H1 (cell line): ENCODE results near the gene NUCB1. TPM values are rescaled to one million over a fixed set of nuclear protein-coding genes. Genes with fewer than 3 reads are reported as not detected.

Experiments used
- CREB1 ChIP-seq: IDR thresholded peaks from 2 replicates; pipeline ENCODE4 v1.6.1; 2012; ENCODE audit warnings: inconsistent platforms
- EZH2 ChIP-seq: fragments of 200-600 bp; sonication (generic); IDR thresholded peaks from 2 replicates; pipeline ENCODE4 v1.7.1; 2012; ENCODE audit warnings: low read depth, mild to moderate bottlenecking, moderate library complexity, low read length, inconsistent platforms; ENCODE audit not compliant: severe bottlenecking
- HDAC2 ChIP-seq, 2 experiments: fragments of 300-600 bp in 1 of 2; sonication (generic) in 1 of 2; IDR thresholded peaks; 2 replicates each; pipeline ENCODE4 v1.6.1; 2011 to 2012; ENCODE audit warnings: low read depth in 2 of 2, low read length in 2 of 2, mild to moderate bottlenecking in 2 of 2, moderate library complexity in 2 of 2, borderline replicate concordance in 1 of 2, inconsistent platforms in 1 of 2
- POU5F1 ChIP-seq: IDR thresholded peaks from 2 replicates; pipeline ENCODE4 v1.6.1; 2011; ENCODE audit warnings: low read depth, mild to moderate bottlenecking, low read length, moderate library complexity
- TEAD4 ChIP-seq: IDR thresholded peaks from 2 replicates; pipeline ENCODE4 v1.6.1; 2012; ENCODE audit warnings: low read depth, low read length, inconsistent platforms, mixed read lengths
- polyA plus RNA-seq, 7 experiments: library from polyadenylated mRNA; depleted of rRNA in 3 of 7; stranded (reverse) in 5 of 7; unstranded in 2 of 7; fragments of >200 nt in 5 of 7; fragments of 200-250 nt in 2 of 7; gene quantifications; 1 replicate in 5 of 7; 2 replicates in 1 of 7; 4 replicates in 1 of 7; pipeline versions ENCODE4 v1.2.1 to v1.2.3, GENCODE V29; 2011 to 2013; ENCODE audit warnings: missing spikeins in 2 of 7, mixed read lengths in 2 of 7
- total RNA-seq: library from RNA; stranded (reverse); fragmentation: NEBNext Ultra II Directional; extraction: Animal tissue kit (Norgen Biotek cat#: 25700); gene quantifications from 2 replicates; pipeline ENCODE4 v1.2.1, GENCODE V29; 2021
- TF ChIP-seq, protein P1 (sequence below): fragments of 300-600 bp; sonication (generic); IDR thresholded peaks from 2 replicates; pipeline ENCODE4 v1.7.1; 2012; ENCODE audit warnings: low read length, moderate library complexity, mild to moderate bottlenecking, inconsistent platforms; ENCODE audit not compliant: insufficient replicate concordance

Gene NUCB1
- total and polyA plus RNA-seq, 2 of the 8 experiments (the other 6 are each of a cell fraction or from before 2014, with no cell fraction given): 111 to 121 TPM

DNA sequence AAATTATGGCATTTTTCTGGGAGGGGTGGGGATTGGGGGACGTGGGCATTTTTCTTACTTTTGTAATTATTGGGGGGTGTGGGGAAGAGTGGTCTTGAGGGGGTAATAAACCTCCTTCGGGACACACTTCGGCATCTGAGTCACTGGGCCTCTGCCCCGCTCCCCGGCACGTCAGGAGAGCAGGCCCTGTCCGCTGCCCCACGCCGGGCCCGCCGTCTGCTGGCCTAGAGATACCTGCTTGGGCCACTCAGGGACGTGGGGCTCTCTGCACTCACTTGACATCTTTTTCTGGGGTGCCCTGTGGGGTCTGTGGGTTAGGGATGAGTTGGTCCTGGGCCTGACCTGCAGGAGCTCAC, 61.5 kb downstream of the NUCB1 start (continued):
- TF ChIP-seq, protein P1, sequence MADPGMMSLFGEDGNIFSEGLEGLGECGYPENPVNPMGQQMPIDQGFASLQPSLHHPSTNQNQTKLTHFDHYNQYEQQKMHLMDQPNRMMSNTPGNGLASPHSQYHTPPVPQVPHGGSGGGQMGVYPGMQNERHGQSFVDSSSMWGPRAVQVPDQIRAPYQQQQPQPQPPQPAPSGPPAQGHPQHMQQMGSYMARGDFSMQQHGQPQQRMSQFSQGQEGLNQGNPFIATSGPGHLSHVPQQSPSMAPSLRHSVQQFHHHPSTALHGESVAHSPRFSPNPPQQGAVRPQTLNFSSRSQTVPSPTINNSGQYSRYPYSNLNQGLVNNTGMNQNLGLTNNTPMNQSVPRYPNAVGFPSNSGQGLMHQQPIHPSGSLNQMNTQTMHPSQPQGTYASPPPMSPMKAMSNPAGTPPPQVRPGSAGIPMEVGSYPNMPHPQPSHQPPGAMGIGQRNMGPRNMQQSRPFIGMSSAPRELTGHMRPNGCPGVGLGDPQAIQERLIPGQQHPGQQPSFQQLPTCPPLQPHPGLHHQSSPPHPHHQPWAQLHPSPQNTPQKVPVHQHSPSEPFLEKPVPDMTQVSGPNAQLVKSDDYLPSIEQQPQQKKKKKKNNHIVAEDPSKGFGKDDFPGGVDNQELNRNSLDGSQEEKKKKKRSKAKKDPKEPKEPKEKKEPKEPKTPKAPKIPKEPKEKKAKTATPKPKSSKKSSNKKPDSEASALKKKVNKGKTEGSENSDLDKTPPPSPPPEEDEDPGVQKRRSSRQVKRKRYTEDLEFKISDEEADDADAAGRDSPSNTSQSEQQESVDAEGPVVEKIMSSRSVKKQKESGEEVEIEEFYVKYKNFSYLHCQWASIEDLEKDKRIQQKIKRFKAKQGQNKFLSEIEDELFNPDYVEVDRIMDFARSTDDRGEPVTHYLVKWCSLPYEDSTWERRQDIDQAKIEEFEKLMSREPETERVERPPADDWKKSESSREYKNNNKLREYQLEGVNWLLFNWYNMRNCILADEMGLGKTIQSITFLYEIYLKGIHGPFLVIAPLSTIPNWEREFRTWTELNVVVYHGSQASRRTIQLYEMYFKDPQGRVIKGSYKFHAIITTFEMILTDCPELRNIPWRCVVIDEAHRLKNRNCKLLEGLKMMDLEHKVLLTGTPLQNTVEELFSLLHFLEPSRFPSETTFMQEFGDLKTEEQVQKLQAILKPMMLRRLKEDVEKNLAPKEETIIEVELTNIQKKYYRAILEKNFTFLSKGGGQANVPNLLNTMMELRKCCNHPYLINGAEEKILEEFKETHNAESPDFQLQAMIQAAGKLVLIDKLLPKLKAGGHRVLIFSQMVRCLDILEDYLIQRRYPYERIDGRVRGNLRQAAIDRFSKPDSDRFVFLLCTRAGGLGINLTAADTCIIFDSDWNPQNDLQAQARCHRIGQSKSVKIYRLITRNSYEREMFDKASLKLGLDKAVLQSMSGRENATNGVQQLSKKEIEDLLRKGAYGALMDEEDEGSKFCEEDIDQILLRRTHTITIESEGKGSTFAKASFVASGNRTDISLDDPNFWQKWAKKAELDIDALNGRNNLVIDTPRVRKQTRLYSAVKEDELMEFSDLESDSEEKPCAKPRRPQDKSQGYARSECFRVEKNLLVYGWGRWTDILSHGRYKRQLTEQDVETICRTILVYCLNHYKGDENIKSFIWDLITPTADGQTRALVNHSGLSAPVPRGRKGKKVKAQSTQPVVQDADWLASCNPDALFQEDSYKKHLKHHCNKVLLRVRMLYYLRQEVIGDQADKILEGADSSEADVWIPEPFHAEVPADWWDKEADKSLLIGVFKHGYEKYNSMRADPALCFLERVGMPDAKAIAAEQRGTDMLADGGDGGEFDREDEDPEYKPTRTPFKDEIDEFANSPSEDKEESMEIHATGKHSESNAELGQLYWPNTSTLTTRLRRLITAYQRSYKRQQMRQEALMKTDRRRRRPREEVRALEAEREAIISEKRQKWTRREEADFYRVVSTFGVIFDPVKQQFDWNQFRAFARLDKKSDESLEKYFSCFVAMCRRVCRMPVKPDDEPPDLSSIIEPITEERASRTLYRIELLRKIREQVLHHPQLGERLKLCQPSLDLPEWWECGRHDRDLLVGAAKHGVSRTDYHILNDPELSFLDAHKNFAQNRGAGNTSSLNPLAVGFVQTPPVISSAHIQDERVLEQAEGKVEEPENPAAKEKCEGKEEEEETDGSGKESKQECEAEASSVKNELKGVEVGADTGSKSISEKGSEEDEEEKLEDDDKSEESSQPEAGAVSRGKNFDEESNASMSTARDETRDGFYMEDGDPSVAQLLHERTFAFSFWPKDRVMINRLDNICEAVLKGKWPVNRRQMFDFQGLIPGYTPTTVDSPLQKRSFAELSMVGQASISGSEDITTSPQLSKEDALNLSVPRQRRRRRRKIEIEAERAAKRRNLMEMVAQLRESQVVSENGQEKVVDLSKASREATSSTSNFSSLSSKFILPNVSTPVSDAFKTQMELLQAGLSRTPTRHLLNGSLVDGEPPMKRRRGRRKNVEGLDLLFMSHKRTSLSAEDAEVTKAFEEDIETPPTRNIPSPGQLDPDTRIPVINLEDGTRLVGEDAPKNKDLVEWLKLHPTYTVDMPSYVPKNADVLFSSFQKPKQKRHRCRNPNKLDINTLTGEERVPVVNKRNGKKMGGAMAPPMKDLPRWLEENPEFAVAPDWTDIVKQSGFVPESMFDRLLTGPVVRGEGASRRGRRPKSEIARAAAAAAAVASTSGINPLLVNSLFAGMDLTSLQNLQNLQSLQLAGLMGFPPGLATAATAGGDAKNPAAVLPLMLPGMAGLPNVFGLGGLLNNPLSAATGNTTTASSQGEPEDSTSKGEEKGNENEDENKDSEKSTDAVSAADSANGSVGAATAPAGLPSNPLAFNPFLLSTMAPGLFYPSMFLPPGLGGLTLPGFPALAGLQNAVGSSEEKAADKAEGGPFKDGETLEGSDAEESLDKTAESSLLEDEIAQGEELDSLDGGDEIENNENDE: no peak
- TF ChIP-seq EZH2 (no peak), TEAD4 (no peak), POU5F1 (no peak), HDAC2 (IDR thresholded peaks at IDR 0.05; ENCODE audit: borderline replicate concordance in 1 of 2, low read depth in 2 of 2, low read length in 2 of 2) (no peak), CREB1 (no peak)
